GM12801 (cell line): ENCODE results near the gene DRD2.

Source experiments
- CTCF ChIP-seq: IDR thresholded peaks from one replicate; pipeline ENCODE4 v1.5.1; 2011; ENCODE audit warnings: control low read depth; ENCODE audit not compliant: insufficient read length; ENCODE audit errors: extremely low read depth

Gene DRD2

GRCh38 chr11:113446112-113446511 is 29.1 kb downstream of the DRD2 start:
- TF ChIP-seq CTCF = no peak

GRCh38 chr11:113444502-113445123 is 30.6 kb downstream of the DRD2 start:
- no peak for TF ChIP-seq CTCF

GRCh38 chr11:113440816-113441215 is 34.4 kb downstream of the DRD2 start:
- TF ChIP-seq CTCF = no peak

GRCh38 chr11:113436672-113437252 is 38.4 kb downstream of the DRD2 start:
- TF ChIP-seq CTCF = no peak

GRCh38 chr11:113435190-113435968 is 39.8 kb downstream of the DRD2 start:
- no peak for TF ChIP-seq CTCF

- TF ChIP-seq CTCF = no peak
These were observed 43.5 kb downstream of the DRD2 start for GRCh38 chr11:113431746-113432145.

- no peak for TF ChIP-seq CTCF
These were observed 48.5 kb downstream of the DRD2 start for GRCh38 chr11:113426686-113427085.
